OCI-LY3 (cell line): ENCODE data around the gene RGS13.

Experiments
- EZH2phosphoT487 ChIP-seq: fragments of 200-600 bp; shearing (Covaris generic); IDR thresholded peaks from 2 replicates; pipeline ENCODE4 v1.6.1; 2018; ENCODE audit warnings: antibody characterized with exemption, mixed run types, low read depth
- TF ChIP-seq, protein P1 (sequence below): fragments of 200-600, 300-600 bp; sonication (generic); IDR thresholded peaks from 2 replicates; pipeline ENCODE4 v1.5.1; 2014; ENCODE audit warnings: antibody characterized with exemption, low read length, low read depth

DNA sequence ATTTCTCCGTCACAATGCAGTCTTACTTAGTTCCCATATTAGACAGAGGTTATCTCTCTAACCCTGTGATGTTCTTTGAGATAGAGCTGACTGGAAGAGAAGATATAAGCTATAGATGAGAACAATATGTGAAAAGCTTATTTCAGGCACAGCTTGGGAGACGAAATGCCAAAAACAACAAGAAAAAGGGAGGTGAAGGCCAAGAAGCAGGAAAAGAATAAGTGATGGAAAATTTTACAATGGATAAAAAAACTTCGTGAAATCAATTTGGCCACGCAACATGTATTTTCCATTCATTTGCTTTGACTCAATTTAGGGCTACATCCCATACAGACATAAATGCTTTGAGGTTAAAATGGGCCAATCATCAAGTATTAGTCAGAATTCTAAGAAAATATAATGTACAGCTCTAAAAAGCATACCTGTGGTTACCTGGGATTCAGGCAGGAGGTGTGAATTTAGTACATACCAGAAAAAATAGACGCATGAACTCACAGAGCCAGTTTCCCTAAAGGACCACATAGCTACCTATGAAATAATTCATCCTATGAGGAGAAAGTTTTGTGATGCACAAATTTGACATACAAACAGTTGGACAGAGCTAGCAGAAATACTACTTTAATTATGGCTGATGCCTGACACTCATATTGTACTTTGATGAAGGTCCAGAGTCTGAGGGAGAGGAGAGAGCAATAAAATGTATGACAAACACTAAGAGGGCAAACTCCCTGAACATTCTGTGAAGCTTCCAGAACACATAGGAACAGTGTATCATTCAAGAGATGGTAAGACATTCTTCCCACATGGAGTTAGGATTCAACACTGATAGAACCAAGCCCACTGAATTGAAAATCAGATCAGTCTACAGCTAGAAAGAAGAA lies 48.3 kb upstream of the RGS13 start:
- TF ChIP-seq, protein P1, sequence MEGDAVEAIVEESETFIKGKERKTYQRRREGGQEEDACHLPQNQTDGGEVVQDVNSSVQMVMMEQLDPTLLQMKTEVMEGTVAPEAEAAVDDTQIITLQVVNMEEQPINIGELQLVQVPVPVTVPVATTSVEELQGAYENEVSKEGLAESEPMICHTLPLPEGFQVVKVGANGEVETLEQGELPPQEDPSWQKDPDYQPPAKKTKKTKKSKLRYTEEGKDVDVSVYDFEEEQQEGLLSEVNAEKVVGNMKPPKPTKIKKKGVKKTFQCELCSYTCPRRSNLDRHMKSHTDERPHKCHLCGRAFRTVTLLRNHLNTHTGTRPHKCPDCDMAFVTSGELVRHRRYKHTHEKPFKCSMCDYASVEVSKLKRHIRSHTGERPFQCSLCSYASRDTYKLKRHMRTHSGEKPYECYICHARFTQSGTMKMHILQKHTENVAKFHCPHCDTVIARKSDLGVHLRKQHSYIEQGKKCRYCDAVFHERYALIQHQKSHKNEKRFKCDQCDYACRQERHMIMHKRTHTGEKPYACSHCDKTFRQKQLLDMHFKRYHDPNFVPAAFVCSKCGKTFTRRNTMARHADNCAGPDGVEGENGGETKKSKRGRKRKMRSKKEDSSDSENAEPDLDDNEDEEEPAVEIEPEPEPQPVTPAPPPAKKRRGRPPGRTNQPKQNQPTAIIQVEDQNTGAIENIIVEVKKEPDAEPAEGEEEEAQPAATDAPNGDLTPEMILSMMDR, result no peak
- no peak for TF ChIP-seq EZH2phosphoT487
